K562 (cell line): ENCODE results near the gene GALNT16. TPM values are rescaled to one million over a fixed set of nuclear protein-coding genes. Genes with fewer than 3 reads are reported as not detected.

Experiments
- ATAC-seq: fragments of 200-7000 bp; cut with Tn5 transposase; 3 replicates; pipeline ENCODE4 v1.9.1; 2020; ENCODE audit warnings: moderate library complexity
- BruUV-seq: library from RNA; stranded (reverse); fragments of 400-500 nt; replicated peaks from 2 replicates; lab custom pipeline; 2021; lab: Mats Ljungman, UMichigan
- CTCF ChIA-PET: fragments of 300-600 bp; formaldehyde crosslinking; extraction: SDS; loops from one replicate; lab custom pipeline; 2021; ENCODE audit warnings: low intra/inter-chr PET ratio; lab: Yijun Ruan, JAX
- POLR2A ChIA-PET: fragments of 300-600, 350-650 bp; sonication (Branson Sonifier 250); formaldehyde crosslinking; extraction: SDS; loops from one replicate; lab custom pipeline; 2021; ENCODE audit warnings: antibody characterized with exemption, inconsistent platforms; lab: Yijun Ruan, JAX
- DNase-seq, 4 experiments: peaks; one replicate each; pipeline versions ENCODE4 v3.0.0 to v3.0.0-alpha.2; 2011 to 2018; ENCODE audit warnings: low spot score in 3 of 4, mixed read lengths in 3 of 4; ENCODE audit errors: extremely low read depth in 1 of 4
- FAIRE-seq: peaks from 2 replicates; lab custom pipeline; 2011; peaks lifted over from hg19 to GRCh38; lab: Jason Lieb, UNC
- H2AFZ ChIP-seq: 2 replicates; pipeline ENCODE4 v1.6.0; 2011; ENCODE audit warnings: low read depth, low read length, control low read depth, inconsistent platforms
- H3K27ac ChIP-seq: fragments of 200-600 bp; 3 replicates; pipeline ENCODE4 v1.8.0; 2011; ENCODE audit warnings: low read depth, mild to moderate bottlenecking, control low read depth, inconsistent platforms, low read length, moderate library complexity, mixed read lengths; ENCODE audit errors: extremely low read depth
- H3K27me3 ChIP-seq, 2 experiments: fragments of 300-600 bp in 1 of 2; 2 replicates in 1 of 2; 3 replicates in 1 of 2; pipeline versions ENCODE4 v1.6.0 to v1.8.0; 2011; ENCODE audit warnings: inconsistent platforms in 2 of 2, low read length in 2 of 2, mild to moderate bottlenecking in 1 of 2, mixed read lengths in 1 of 2, moderate library complexity in 1 of 2; ENCODE audit not compliant: control insufficient read depth in 2 of 2, insufficient read depth in 2 of 2
- H3K36me3 ChIP-seq: fragments of 300-600 bp; 3 replicates; pipeline ENCODE4 v1.8.0; 2011; ENCODE audit warnings: mild to moderate bottlenecking, low read length, inconsistent platforms; ENCODE audit not compliant: control insufficient read depth, insufficient read depth
- H3K4me1 ChIP-seq, 2 experiments: fragments of 200-600 bp in 1 of 2; replicated peaks in 1 of 2; 2 replicates in 1 of 2; 3 replicates in 1 of 2; pipeline versions ENCODE4 v1.5.1 to v1.8.0; 2011; ENCODE audit warnings: inconsistent platforms in 2 of 2, low read length in 2 of 2, mild to moderate bottlenecking in 1 of 2, mixed read lengths in 1 of 2, moderate library complexity in 1 of 2; ENCODE audit not compliant: control insufficient read depth in 2 of 2, insufficient read depth in 2 of 2
- H3K4me2 ChIP-seq: 2 replicates; pipeline ENCODE4 v1.6.1; 2011; ENCODE audit warnings: low read length, control low read depth, inconsistent platforms, mixed read lengths; ENCODE audit not compliant: insufficient read depth
- H3K4me3 ChIP-seq: fragments of 200-600 bp; sonication (generic), shearing (Covaris generic); 2 replicates; pipeline ENCODE4 v1.5.1; 2016; ENCODE audit warnings: control low read depth, inconsistent platforms
- H3K79me2 ChIP-seq: fragments of 200-600 bp; 3 replicates; pipeline ENCODE4 v1.8.0; 2011; ENCODE audit warnings: low read length, inconsistent platforms; ENCODE audit not compliant: control insufficient read depth, insufficient read depth
- H3K9ac ChIP-seq, 2 experiments: 2 replicates each; pipeline versions ENCODE4 v1.6.0 to v1.6.1; 2011; ENCODE audit warnings: low read depth in 2 of 2, low read length in 2 of 2, control low read depth in 1 of 2, inconsistent platforms in 1 of 2, mild to moderate bottlenecking in 1 of 2, mixed read lengths in 1 of 2; ENCODE audit not compliant: insufficient read depth in 1 of 2
- H3K9me1 ChIP-seq: one replicate; pipeline ENCODE4 v1.6.0; 2011; ENCODE audit warnings: inconsistent platforms, mild to moderate bottlenecking, low read length, moderate library complexity; ENCODE audit not compliant: control insufficient read depth, insufficient read depth
- H3K9me3 ChIP-seq: replicated peaks from 2 replicates; pipeline ENCODE4 v1.5.1; 2011; ENCODE audit warnings: low read depth, low read length, inconsistent platforms; ENCODE audit not compliant: control insufficient read depth, insufficient read depth
- H4K20me1 ChIP-seq: replicated peaks from 2 replicates; pipeline ENCODE4 v1.6.1; 2011; ENCODE audit warnings: low read length, inconsistent platforms, mixed read lengths; ENCODE audit not compliant: control insufficient read depth, insufficient read depth
- MAZ ChIP-seq, 2 experiments: fragments of 450-650 bp in 1 of 2; sonication (generic) in 1 of 2; formaldehyde crosslinking; IDR thresholded peaks in 1 of 2; conservative IDR thresholded peaks in 1 of 2; 2 replicates each; pipeline versions ENCODE4 v1.4.0 to v1.5.0; 2020; ENCODE audit warnings: mild to moderate bottlenecking in 1 of 2, missing genetic modification reagents in 1 of 2
- RBM34 ChIP-seq: fragments of 200-400 bp; formaldehyde crosslinking; IDR thresholded peaks from 2 replicates; pipeline ENCODE4 v1.6.1; 2018; ENCODE audit warnings: low read length, borderline replicate concordance; ENCODE audit not compliant: insufficient read depth
- SMARCC2 ChIP-seq: fragments of 450-650 bp; IDR thresholded peaks from 2 replicates; pipeline ENCODE4 v1.6.1; 2017; ENCODE audit warnings: antibody characterized with exemption, moderate library complexity, mild to moderate bottlenecking, low read depth
- SUPT5H ChIP-seq: fragments of 450-650 bp; IDR thresholded peaks from 2 replicates; pipeline ENCODE4 v1.6.1; 2016
- TAL1 ChIP-seq: fragments of 450-650 bp; IDR thresholded peaks from 2 replicates; pipeline ENCODE4 v1.6.1; 2016; ENCODE audit warnings: mild to moderate bottlenecking
- TOE1 ChIP-seq, 2 experiments: fragments of 450-650 bp in 1 of 2; sonication (generic) in 1 of 2; formaldehyde crosslinking in 1 of 2; IDR thresholded peaks; 2 replicates each; pipeline versions ENCODE4 v1.7.1 to v1.8.0; 2016 to 2022; ENCODE audit warnings: borderline replicate concordance in 2 of 2, mild to moderate bottlenecking in 2 of 2, antibody characterized with exemption in 1 of 2, inconsistent platforms in 1 of 2, low read depth in 1 of 2, missing genetic modification reagents in 1 of 2, moderate library complexity in 1 of 2
- XRCC5 ChIP-seq: fragments of 200-400 bp; formaldehyde crosslinking; IDR thresholded peaks from 2 replicates; pipeline ENCODE4 v1.6.1; 2017; ENCODE audit warnings: low read depth, mild to moderate bottlenecking, low read length
- ZNF121 ChIP-seq: sonication (generic); formaldehyde crosslinking; conservative IDR thresholded peaks from 2 replicates; pipeline ENCODE4 v1.8.0; 2022; ENCODE audit warnings: missing genetic modification reagents
- WGBS: fragments of 100-300 bp; shearing (Covaris generic); methylation state at CpG from one replicate; pipeline ENCODE4 v1.1.6; 2016; ENCODE audit warnings: low coverage, mixed read lengths; ENCODE audit not compliant: insufficient coverage; ENCODE audit errors: missing lambda C conversion rate; 5-methylcytosine and 5-hydroxymethylcytosine counted together
- in situ Hi-C: fragments of 300-500 bp; cut with MboI; formaldehyde crosslinking; loops from 4 replicates; pipeline ENCODE4 v1.15.0; 2018; ENCODE audit warnings: inconsistent platforms, mixed read lengths
- intact Hi-C: fragments of 100-400 bp; cut with micrococcal nuclease; formaldehyde crosslinking; loops from 2 replicates; pipeline ENCODE4 v1.14.2; 2022
- polyA plus RNA-seq, 8 experiments: library from polyadenylated mRNA; depleted of rRNA in 4 of 8; stranded (reverse) in 5 of 8; unstranded in 3 of 8; fragments of >200 nt; fragmentation: Nextera tagmentation in 2 of 8; fragmentation: Illumina TruSeq in 1 of 8; extraction: Ambion mirVana in 2 of 8; extraction: Trizol in 1 of 8; gene quantifications; 2 replicates each; pipeline versions ENCODE4 v1.2.1 to v1.2.3, GENCODE V29; 2011 to 2014; ENCODE audit warnings: inconsistent platforms in 1 of 8, missing spikeins in 1 of 8
- total RNA-seq, 7 experiments: library from RNA; depleted of rRNA in 6 of 7; stranded (reverse); fragments of >200 nt in 6 of 7; fragmentation: Illumina TruSeq in 2 of 7; extraction: Trizol in 2 of 7; gene quantifications; 2 replicates each; pipeline versions ENCODE4 v1.2.1 to v1.2.3, GENCODE V29; 2011 to 2021; ENCODE audit warnings: low replicate concordance in 1 of 7
- TF ChIP-seq, protein P1 (sequence below): fragments of 450-650 bp; IDR thresholded peaks from 2 replicates; pipeline ENCODE4 v1.6.1; 2017; ENCODE audit warnings: antibody characterized with exemption, mild to moderate bottlenecking
- TF ChIP-seq, protein P2 (sequence below): IDR thresholded peaks from 2 replicates; pipeline ENCODE4 v1.6.1; 2012; ENCODE audit warnings: low read depth, low read length, improper control_type of control experiment, borderline replicate concordance
- TF ChIP-seq, protein P3 (sequence below): fragments of 450-650 bp; formaldehyde crosslinking; conservative IDR thresholded peaks from 2 replicates; pipeline ENCODE4 v1.4.0; 2022; ENCODE audit warnings: mild to moderate bottlenecking, missing genetic modification characterization

Gene GALNT16
- total and polyA plus RNA-seq, 9 of the 15 experiments (the other 6 are each of a cell fraction or from before 2014, with no cell fraction given), result not detected

DNA sequence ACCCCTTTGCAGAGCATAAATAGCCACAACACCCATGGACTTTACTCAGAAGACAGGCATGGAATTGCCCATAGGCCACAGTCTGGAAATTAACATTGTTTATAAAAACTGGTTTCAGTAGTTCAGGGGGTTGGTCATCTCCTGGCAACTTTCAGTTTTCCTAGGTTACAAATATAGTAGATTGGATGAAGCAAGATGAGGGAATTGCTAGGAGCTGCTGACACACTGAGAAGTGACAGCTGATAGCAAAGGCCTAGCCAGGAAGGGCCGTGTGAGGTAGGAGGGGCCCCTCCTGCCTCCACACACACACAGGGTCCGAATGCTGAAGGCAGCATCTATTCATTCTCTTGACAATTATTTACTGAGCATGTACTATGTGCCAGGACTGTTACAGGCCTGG lies 8.3 kb downstream of the GALNT16 start:
- H3K27ac ChIP-seq, result no peak overlapping the region
- in situ Hi-C loops, result loop anchor here (25.0 kb wide), 1 partner anchor 194 kb away; no protein-coding TSS in a partner anchor
- WGBS, result 0% methylated on average over 2 of the region's 2 CpGs
- TF ChIP-seq, protein P1, sequence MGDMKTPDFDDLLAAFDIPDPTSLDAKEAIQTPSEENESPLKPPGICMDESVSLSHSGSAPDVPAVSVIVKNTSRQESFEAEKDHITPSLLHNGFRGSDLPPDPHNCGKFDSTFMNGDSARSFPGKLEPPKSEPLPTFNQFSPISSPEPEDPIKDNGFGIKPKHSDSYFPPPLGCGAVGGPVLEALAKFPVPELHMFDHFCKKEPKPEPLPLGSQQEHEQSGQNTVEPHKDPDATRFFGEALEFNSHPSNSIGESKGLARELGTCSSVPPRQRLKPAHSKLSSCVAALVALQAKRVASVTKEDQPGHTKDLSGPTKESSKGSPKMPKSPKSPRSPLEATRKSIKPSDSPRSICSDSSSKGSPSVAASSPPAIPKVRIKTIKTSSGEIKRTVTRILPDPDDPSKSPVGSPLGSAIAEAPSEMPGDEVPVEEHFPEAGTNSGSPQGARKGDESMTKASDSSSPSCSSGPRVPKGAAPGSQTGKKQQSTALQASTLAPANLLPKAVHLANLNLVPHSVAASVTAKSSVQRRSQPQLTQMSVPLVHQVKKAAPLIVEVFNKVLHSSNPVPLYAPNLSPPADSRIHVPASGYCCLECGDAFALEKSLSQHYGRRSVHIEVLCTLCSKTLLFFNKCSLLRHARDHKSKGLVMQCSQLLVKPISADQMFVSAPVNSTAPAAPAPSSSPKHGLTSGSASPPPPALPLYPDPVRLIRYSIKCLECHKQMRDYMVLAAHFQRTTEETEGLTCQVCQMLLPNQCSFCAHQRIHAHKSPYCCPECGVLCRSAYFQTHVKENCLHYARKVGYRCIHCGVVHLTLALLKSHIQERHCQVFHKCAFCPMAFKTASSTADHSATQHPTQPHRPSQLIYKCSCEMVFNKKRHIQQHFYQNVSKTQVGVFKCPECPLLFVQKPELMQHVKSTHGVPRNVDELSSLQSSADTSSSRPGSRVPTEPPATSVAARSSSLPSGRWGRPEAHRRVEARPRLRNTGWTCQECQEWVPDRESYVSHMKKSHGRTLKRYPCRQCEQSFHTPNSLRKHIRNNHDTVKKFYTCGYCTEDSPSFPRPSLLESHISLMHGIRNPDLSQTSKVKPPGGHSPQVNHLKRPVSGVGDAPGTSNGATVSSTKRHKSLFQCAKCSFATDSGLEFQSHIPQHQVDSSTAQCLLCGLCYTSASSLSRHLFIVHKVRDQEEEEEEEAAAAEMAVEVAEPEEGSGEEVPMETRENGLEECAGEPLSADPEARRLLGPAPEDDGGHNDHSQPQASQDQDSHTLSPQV, result no peak
- no peak for TF ChIP-seq TOE1 (IDR thresholded peaks at IDR 0.05; ENCODE audit: borderline replicate concordance)
- no peak for TF ChIP-seq TOE1 (CRISPR knock-in tag; IDR thresholded peaks at IDR 0.05; ENCODE audit: borderline replicate concordance, low read depth)
- TF ChIP-seq SMARCC2, result no peak
- TF ChIP-seq MAZ (CRISPR knock-in tag; conservative IDR thresholded peaks at IDR 0.05 in 1 of 2, IDR thresholded peaks at IDR 0.05 in 1 of 2), result no peak
- TF ChIP-seq XRCC5, result no peak
- no peak for TF ChIP-seq TAL1
- TF ChIP-seq, protein P2, sequence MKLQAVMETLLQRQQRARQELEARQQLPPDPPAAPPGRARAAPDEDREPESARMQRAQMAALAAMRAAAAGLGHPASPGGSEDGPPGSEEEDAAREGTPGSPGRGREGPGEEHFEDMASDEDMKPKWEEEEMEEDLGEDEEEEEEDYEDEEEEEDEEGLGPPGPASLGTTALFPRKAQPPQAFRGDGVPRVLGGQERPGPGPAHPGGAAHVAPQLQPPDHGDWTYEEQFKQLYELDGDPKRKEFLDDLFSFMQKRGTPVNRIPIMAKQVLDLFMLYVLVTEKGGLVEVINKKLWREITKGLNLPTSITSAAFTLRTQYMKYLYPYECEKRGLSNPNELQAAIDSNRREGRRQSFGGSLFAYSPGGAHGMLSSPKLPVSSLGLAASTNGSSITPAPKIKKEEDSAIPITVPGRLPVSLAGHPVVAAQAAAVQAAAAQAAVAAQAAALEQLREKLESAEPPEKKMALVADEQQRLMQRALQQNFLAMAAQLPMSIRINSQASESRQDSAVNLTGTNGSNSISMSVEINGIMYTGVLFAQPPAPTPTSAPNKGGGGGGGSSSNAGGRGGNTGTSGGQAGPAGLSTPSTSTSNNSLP, result no peak
- no peak for TF ChIP-seq SUPT5H
- TF ChIP-seq ZNF121 (CRISPR knock-in tag), result no peak
- no peak for TF ChIP-seq RBM34
- TF ChIP-seq, protein P3, sequence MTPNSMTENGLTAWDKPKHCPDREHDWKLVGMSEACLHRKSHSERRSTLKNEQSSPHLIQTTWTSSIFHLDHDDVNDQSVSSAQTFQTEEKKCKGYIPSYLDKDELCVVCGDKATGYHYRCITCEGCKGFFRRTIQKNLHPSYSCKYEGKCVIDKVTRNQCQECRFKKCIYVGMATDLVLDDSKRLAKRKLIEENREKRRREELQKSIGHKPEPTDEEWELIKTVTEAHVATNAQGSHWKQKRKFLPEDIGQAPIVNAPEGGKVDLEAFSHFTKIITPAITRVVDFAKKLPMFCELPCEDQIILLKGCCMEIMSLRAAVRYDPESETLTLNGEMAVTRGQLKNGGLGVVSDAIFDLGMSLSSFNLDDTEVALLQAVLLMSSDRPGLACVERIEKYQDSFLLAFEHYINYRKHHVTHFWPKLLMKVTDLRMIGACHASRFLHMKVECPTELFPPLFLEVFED (CRISPR knock-in tag), result no peak

More for the DNA sequence above, 8.3 kb downstream of the GALNT16 start:
- no peaks in the 10 kb centered on the region for H3K9me3 ChIP-seq
- peaks cover 14 to 61% of the 10 kb centered on the region in 2 experiments; a peak in 4 of 5 replicates for H3K27me3 ChIP-seq
- no TSS peak for BruUV-seq
- POLR2A ChIA-PET, result no interaction called here
- H3K4me1 ChIP-seq, result no peaks in the 10 kb centered on the region; a peak in 1 of 5 replicates
- CTCF ChIA-PET, result no interaction called here
- intact Hi-C loops, result no loop called here
- ATAC-seq, result no peak
- H3K9ac ChIP-seq, result no peak overlapping the region
- no peak overlapping the region for H3K4me3 ChIP-seq
- H3K36me3 ChIP-seq, result no peaks in the 10 kb centered on the region
- no peak overlapping the region for H2AFZ ChIP-seq
- H4K20me1 ChIP-seq, result no peaks in the 10 kb centered on the region
- no peak for DNase-seq
- FAIRE-seq, result no peak
- no peaks in the 10 kb centered on the region for H3K79me2 ChIP-seq
- no peak overlapping the region for H3K4me2 ChIP-seq
- H3K9me1 ChIP-seq, result no peaks in the 10 kb centered on the region
